Measurements from ENCODE around the gene ALDH16A1. TPM values are rescaled to one million over a fixed set of nuclear protein-coding genes. Genes with fewer than 3 reads are reported as not detected.

Gene ALDH16A1
- total and polyA plus RNA-seq, 2 donors (not counting 3 experiments of a cell fraction or from before 2014, with no cell fraction given): 27.6 to 33.2 TPM

DNA sequence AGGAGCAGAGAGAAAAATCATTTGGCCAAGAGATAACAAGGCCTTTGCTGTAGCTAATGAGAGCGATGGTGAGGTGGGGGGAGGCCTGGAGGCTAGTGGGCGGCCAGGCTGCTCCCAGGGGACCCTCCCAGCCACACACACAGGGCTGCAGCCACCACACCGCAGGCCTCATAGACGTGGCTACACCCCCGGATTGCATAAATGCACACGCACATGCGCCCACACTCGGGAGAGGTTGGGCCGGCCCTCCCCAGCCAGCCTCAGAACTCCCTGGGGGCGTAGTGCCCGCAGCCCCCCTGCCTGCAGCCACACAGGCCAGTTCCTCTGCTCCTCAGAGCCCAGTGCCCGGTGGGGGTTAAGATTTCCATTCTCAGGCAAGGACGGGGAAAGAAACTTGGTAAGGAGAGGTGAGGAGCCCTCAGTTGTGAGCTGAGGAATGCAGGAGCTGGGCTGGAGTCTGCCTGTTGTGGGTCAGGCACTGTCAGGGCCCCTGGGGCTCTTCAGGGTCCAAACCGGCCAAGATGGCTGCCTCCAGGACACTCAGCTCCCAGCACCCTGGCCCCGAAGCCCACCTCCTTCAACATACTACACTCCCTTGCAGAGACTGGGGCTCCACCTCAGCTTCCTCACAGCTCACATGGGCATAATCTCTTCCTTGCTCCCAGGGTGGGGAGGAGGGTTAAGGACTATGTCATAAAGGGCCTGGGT, 37.8 kb upstream of the ALDH16A1 start:
- Histone ChIP-seq H3K4me3 (replicated peaks in 1 of 3; ENCODE audit: insufficient read depth in 1 of 3, low read depth in 1 of 3, low read length in 3 of 3) (no peak overlapping the region), H3K4me1 (ENCODE audit: control insufficient read depth, extremely low read depth, insufficient read depth, low read length) (no peaks in the 10 kb centered on the region), H3K79me2 (ENCODE audit: control insufficient read depth, insufficient read depth, low read length) (no peaks in the 10 kb centered on the region), H3K27ac (ENCODE audit: insufficient read depth, low read depth, low read length) (no peak overlapping the region), H3K9me3 (replicated peaks; ENCODE audit: control insufficient read depth, insufficient read depth, low read length) (no peaks in the 10 kb centered on the region), H3K27me3 (ENCODE audit: control insufficient read depth in 2 of 2, insufficient read depth in 2 of 2, low read length in 2 of 2) (peaks cover 13 to 23% of the 10 kb centered on the region in 2 experiments), H3K9me1 (replicated peaks; ENCODE audit: control insufficient read depth, extremely low read depth, insufficient read depth, low read length) (no peaks in the 10 kb centered on the region), H3K4me2 (ENCODE audit: insufficient read depth, low read length) (no peak overlapping the region), H4K20me1 (replicated peaks; ENCODE audit: control insufficient read depth, extremely low read depth, insufficient read depth, low read length) (no peaks in the 10 kb centered on the region), H3K9ac (replicated peaks; ENCODE audit: extremely low read depth, insufficient read depth, low read length) (no peak overlapping the region), H3K36me3 (ENCODE audit: control insufficient read depth in 2 of 2, extremely low read depth in 1 of 2, insufficient read depth in 2 of 2, low read length in 2 of 2) (no peaks in the 10 kb centered on the region), H2AFZ (ENCODE audit: low read depth, low read length) (no peak overlapping the region)
- ChIA-PET CTCF (interaction anchor here (2.4 kb wide), 1 partner anchor 10 kb away, joined by 10 read pairs; the partner anchor contains the start of gene GFY), POLR2A (no interaction called here)
- intact Hi-C loops (cut with micrococcal nuclease) (no loop called here), dilution Hi-C loops (cut with MboI; ENCODE audit: extremely low pct_ligation_motif_present, low sequenced_read_pairs) (no loop called here)
- TF ChIP-seq POLR2AphosphoS5 (IDR thresholded peaks at IDR 0.05; ENCODE audit: insufficient read depth, low read depth, low read length): no peak
- TF ChIP-seq, protein P1, sequence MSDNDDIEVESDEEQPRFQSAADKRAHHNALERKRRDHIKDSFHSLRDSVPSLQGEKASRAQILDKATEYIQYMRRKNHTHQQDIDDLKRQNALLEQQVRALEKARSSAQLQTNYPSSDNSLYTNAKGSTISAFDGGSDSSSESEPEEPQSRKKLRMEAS (IDR thresholded peaks at IDR 0.05; ENCODE audit: insufficient read depth, insufficient read length): no peak
- TF ChIP-seq FOS (IDR thresholded peaks at IDR 0.05; ENCODE audit: borderline replicate concordance, insufficient read depth, low read length): no peak
- TF ChIP-seq GATA2 (IDR thresholded peaks at IDR 0.05; ENCODE audit: insufficient read depth, insufficient read length, low read depth, low read length): no peak
- TF ChIP-seq, protein P2, sequence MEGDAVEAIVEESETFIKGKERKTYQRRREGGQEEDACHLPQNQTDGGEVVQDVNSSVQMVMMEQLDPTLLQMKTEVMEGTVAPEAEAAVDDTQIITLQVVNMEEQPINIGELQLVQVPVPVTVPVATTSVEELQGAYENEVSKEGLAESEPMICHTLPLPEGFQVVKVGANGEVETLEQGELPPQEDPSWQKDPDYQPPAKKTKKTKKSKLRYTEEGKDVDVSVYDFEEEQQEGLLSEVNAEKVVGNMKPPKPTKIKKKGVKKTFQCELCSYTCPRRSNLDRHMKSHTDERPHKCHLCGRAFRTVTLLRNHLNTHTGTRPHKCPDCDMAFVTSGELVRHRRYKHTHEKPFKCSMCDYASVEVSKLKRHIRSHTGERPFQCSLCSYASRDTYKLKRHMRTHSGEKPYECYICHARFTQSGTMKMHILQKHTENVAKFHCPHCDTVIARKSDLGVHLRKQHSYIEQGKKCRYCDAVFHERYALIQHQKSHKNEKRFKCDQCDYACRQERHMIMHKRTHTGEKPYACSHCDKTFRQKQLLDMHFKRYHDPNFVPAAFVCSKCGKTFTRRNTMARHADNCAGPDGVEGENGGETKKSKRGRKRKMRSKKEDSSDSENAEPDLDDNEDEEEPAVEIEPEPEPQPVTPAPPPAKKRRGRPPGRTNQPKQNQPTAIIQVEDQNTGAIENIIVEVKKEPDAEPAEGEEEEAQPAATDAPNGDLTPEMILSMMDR (IDR thresholded peaks at IDR 0.05; ENCODE audit: extremely low read depth in 1 of 2, insufficient read depth in 1 of 2, low read depth in 1 of 2, low read length in 2 of 2): no peak
- TF ChIP-seq EZH2 (IDR thresholded peaks at IDR 0.05; ENCODE audit: borderline replicate concordance, low read depth, low read length, severe bottlenecking): no peak
- DNase-seq (ENCODE audit: low read depth, low spot score) (no peak), FAIRE-seq (no peak)
- no TSS peak for BruUV-seq (replicated peaks)
